Measurements from ENCODE around the gene CYP2W1.

Gene CYP2W1

GRCh38 chr7:1008733-1009363, 25.9 kb downstream of the CYP2W1 start:
- DNase-seq (ENCODE audit: low read depth) = no peak
- no peak overlapping the region for H3K4me3 ChIP-seq (ENCODE audit: low read length)
- no peak for TF ChIP-seq CTCF (conservative IDR thresholded peaks at IDR 0.05; ENCODE audit: low read length)

GRCh38 chr7:1009747-1010146, 26.8 kb downstream of the CYP2W1 start:
- no peak for TF ChIP-seq CTCF (conservative IDR thresholded peaks at IDR 0.05; ENCODE audit: low read length)
- no peak overlapping the region for H3K4me3 ChIP-seq (ENCODE audit: low read length)
- DNase-seq (ENCODE audit: low read depth) = no peak

- no peak for DNase-seq (ENCODE audit: low read depth)
- no peak for TF ChIP-seq CTCF (conservative IDR thresholded peaks at IDR 0.05; ENCODE audit: low read length)
- no peak overlapping the region for H3K4me3 ChIP-seq (ENCODE audit: low read length)
Measured at GRCh38 chr7:1010226-1010625, 27.2 kb downstream of the CYP2W1 start.

GRCh38 chr7:1011297-1012003, 28.5 kb downstream of the CYP2W1 start:
- no peak for TF ChIP-seq CTCF (conservative IDR thresholded peaks at IDR 0.05; ENCODE audit: low read length)
- no peak overlapping the region for H3K4me3 ChIP-seq (ENCODE audit: low read length)
- no peak for DNase-seq (ENCODE audit: low read depth)

- H3K4me3 ChIP-seq (ENCODE audit: low read length) = no peak overlapping the region
- TF ChIP-seq CTCF (conservative IDR thresholded peaks at IDR 0.05; ENCODE audit: low read length) = no peak
- no peak for DNase-seq (ENCODE audit: low read depth)
Measured at GRCh38 chr7:1012004-1012715, 29.2 kb downstream of the CYP2W1 start.

- no peak for DNase-seq (ENCODE audit: low read depth)
- H3K4me3 ChIP-seq (ENCODE audit: low read length) = no peak overlapping the region
- TF ChIP-seq CTCF (conservative IDR thresholded peaks at IDR 0.05; ENCODE audit: low read length) = no peak
Measured at GRCh38 chr7:1012716-1013095, 29.7 kb downstream of the CYP2W1 start.

Data from AG10803 (cell line).